Left cardiac atrium (tissue), 4 donors: ENCODE measurements around the gene TCEAL4. TPM values are rescaled to one million over a fixed set of nuclear protein-coding genes. Genes with fewer than 3 reads are reported as not detected.

Experiments used
- ATAC-seq, 2 donors: fragments of 200-7000 bp; cut with Tn5 transposase; one replicate each; pipeline ENCODE4 v1.9.1; 2020; ENCODE audit warnings: mild to moderate bottlenecking in 2 of 2, moderate library complexity in 2 of 2
- DNase-seq: peaks from one replicate; pipeline ENCODE4 v3.0.0-alpha.2; 2020
- intact Hi-C, 2 donors: fragments of 100-400 bp; cut with DNase I; formaldehyde crosslinking; loops; one replicate each; pipeline versions ENCODE4 v1.14.1 to v1.15.1; 2022 to 2023
- total RNA-seq, 2 donors: library from RNA; stranded (reverse); fragmentation: NEBNext Ultra II Directional; extraction: Animal tissue kit (Norgen Biotek cat#: 25700); gene quantifications; one replicate each; pipeline ENCODE4 v1.2.1, GENCODE V29; 2021
- donor health status: DM: no; HTN: yes; CAD: no.
- donor health status: DM: no; HTN: yes; CAD: no; lungs with severe emphysema.
- donor health status: DM: yes; HTN: yes; CAD: no.
- donor health status: Dilated cardiomyopathy.

TCEAL4 gene
- total RNA-seq, 2 donors from 2014 or later: 70.5 to 75.6 TPM

DNA sequence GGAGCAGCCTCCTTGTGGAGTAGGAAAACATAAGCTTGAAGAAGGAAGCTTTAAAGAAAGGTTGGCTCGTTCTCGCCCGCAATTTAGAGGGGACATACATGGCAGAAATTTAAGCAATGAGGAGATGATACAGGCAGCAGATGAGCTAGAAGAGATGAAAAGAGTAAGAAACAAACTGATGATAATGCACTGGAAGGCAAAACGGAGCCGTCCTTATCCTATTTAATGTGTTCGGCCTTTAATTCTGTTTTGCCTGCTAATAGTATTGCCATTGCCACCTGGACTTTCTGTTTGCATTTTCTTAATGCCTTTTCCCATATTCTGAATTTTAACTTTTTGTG is 44.8 kb downstream of the TCEAL4 start:
- DNase-seq: no peak
- ATAC-seq: no peak
- intact Hi-C loops: loop anchor here in 1 of 2 donors (5.0 kb wide), 2 partner anchors 47 to 98 kb away; no protein-coding TSS in a partner anchor

DNA sequence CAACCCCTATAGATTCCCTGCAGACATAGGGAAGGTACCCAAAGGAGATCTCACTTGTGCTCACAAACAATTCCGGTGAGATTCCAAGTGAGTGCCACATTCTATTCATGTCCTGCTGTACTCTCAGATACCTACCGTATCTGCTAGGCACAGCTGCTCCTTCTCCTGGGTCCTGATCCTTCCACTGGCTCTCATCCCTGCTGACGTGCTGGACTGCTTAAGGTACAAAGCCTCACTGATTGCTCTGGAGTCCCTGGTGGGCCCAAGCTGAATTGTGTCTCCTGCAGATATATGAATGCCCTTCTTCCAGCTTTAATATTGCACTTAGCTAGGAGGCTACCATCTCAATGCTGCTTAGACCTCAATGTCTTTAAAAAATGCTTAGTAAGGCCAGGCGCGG is 45.8 kb downstream of the TCEAL4 start:
- intact Hi-C loops: loop anchor here in 1 of 2 donors (5.0 kb wide), 2 partner anchors 46 to 99 kb away; no protein-coding TSS in a partner anchor
- no peak for ATAC-seq
- DNase-seq: no peak

DNA sequence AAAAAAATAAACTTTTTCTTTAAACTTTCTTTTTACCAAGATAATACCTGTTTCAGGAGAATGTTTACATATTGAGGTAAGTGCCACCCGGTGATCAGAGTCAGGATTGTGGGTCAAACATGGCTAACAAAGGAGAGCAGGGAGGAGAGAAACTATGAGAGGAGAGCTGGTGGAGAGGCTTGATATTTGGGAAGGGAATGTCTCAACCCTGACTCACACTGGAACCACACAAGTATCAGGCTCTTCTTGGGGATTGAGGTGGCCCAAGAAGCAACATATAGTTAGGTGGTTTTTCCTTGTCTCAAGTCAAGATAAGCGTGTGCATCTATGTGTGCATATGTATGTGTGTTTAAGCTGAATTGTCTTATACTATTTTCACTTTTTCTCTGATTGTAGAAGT is 50.1 kb downstream of the TCEAL4 start:
- intact Hi-C loops: loop anchor here in 1 of 2 donors (5.0 kb wide), 1 partner anchor 37 kb away; no protein-coding TSS in a partner anchor
- DNase-seq: no peak
- no peak for ATAC-seq

Other genes with a start within 250 kb of the TCEAL4 start
- gene TCEAL9, start 229.0 kb upstream of the TCEAL4 start, total RNA-seq: 10 to 100 TPM; 28.6 to 42.1 TPM
- gene BEX3, start 209.0 kb upstream of the TCEAL4 start, total RNA-seq: 100 to 1,000 TPM; 147 to 168 TPM
- gene RAB40A, start 66.0 kb upstream of the TCEAL4 start, total RNA-seq: under 1 TPM; 0.18 TPM
- 10 to 100 TPM; 25.3 to 34.6 TPM for gene TCEAL3, start 22.4 kb downstream of the TCEAL4 start, total RNA-seq
- 10 to 100 TPM; 20.9 to 32.1 TPM for gene TCEAL1, start 43.5 kb downstream of the TCEAL4 start, total RNA-seq
- gene MORF4L2, start 101.2 kb downstream of the TCEAL4 start, total RNA-seq: 100 to 1,000 TPM; 191 to 248 TPM
- gene TMEM31, start 125.4 kb downstream of the TCEAL4 start, total RNA-seq: not detected
- gene PLP1, start 191.3 kb downstream of the TCEAL4 start, total RNA-seq: 10 to 100 TPM in 1 of 2 donors, 1 to 10 TPM in 1; 7.6 to 16.0 TPM
- 10 to 100 TPM; 14.6 to 21.4 TPM for gene RAB9B, start 246.7 kb downstream of the TCEAL4 start, total RNA-seq